Osteoblast (primary cell): ENCODE results near the gene NUDT6. TPM values are rescaled to one million over a fixed set of nuclear protein-coding genes. Genes with fewer than 3 reads are reported as not detected.
A peak's percentile ranks its signal among the peaks of the same experiment; 100 is the strongest.
"Not testable (repeated sequence)": the region's sequence is repeated elsewhere in the genome, so short reads cannot be mapped to it uniquely, and the experiment has no call there.

Experiments
- DNase-seq: peaks from one replicate; pipeline ENCODE4 v3.0.0; 2011; ENCODE audit warnings: low spot score, mixed read lengths; ENCODE audit not compliant: insufficient read length; ENCODE audit errors: missing footprints
- H2AFZ ChIP-seq: 2 replicates; pipeline ENCODE4 v1.6.0; 2011; ENCODE audit warnings: mild to moderate bottlenecking, low read length
- H3K27ac ChIP-seq: 2 replicates; pipeline ENCODE4 v1.5.1; 2011; ENCODE audit warnings: mild to moderate bottlenecking, low read depth, low read length, moderate library complexity
- H3K27me3 ChIP-seq: 2 replicates; pipeline ENCODE4 v1.6.0; 2012; ENCODE audit warnings: mild to moderate bottlenecking, control low read depth, inconsistent platforms, low read length, moderate library complexity; ENCODE audit not compliant: insufficient read depth
- H3K36me3 ChIP-seq: 2 replicates; pipeline ENCODE4 v1.5.1; 2011; ENCODE audit warnings: mild to moderate bottlenecking, low read length, control low read depth, moderate library complexity; ENCODE audit not compliant: insufficient read depth
- H3K4me1 ChIP-seq: 2 replicates; pipeline ENCODE4 v1.5.1; 2011; ENCODE audit warnings: mild to moderate bottlenecking, low read length, control low read depth, moderate library complexity; ENCODE audit not compliant: insufficient read depth
- H3K4me2 ChIP-seq: 2 replicates; pipeline ENCODE4 v1.6.0; 2011; ENCODE audit warnings: mild to moderate bottlenecking, low read length; ENCODE audit not compliant: insufficient read depth
- H3K4me3 ChIP-seq: fragments of 200-600 bp; sonication (generic); 3 replicates; pipeline ENCODE4 v1.5.1; 2012; ENCODE audit warnings: mild to moderate bottlenecking, low read length, inconsistent platforms; ENCODE audit not compliant: insufficient read depth
- H3K79me2 ChIP-seq: 2 replicates; pipeline ENCODE4 v1.6.0; 2012; ENCODE audit warnings: mild to moderate bottlenecking, low read length, control low read depth, inconsistent platforms; ENCODE audit not compliant: insufficient read depth
- H3K9me3 ChIP-seq: 2 replicates; pipeline ENCODE4 v1.5.1; 2011; ENCODE audit warnings: low read depth, low read length, control low read depth
- H4K20me1 ChIP-seq: 2 replicates; pipeline ENCODE4 v1.6.0; 2012; ENCODE audit warnings: mild to moderate bottlenecking, low read length, control low read depth; ENCODE audit not compliant: insufficient read depth
- total RNA-seq: library from RNA; depleted of rRNA; stranded (reverse); fragments of >200 nt; gene quantifications from 2 replicates; pipeline ENCODE4 v1.2.3, GENCODE V29; 2012
- TF ChIP-seq, protein P1 (sequence below): IDR thresholded peaks from 2 replicates; pipeline ENCODE4 v1.5.1; 2011; ENCODE audit warnings: mild to moderate bottlenecking, low read depth, low read length, moderate library complexity; ENCODE audit errors: extremely low read depth

Gene NUDT6
- total RNA-seq, 1 donor: 6.2 TPM

DNA sequence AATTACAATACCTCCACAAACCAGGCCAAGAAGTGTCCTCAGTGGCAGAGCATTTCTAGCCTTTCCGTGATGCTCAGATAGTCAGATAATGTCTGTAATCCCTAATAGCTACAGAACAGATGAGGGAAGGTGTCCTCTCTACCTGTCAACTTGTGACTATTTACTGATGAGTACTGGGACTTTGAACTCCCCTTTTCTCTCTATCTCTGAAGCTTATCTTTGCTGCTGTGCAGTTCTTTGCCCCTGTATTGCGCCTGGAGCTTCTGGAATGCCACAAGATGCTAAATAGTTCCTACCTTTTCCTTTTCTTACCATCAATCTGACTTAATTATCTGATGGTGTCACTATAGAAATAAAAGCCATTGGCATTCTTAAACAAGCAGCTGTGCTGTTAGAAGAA lies 65.2 kb downstream of the NUDT6 start:
- Histone ChIP-seq H3K79me2 (peaks cover 99% of the 10 kb centered on the region), H3K9me3 (no peaks in the 10 kb centered on the region), H3K4me2 (no peak overlapping the region), H3K4me1 (peaks cover 61% of the 10 kb centered on the region), H3K27me3 (no peaks in the 10 kb centered on the region), H4K20me1 (peaks cover 65% of the 10 kb centered on the region), H3K36me3 (peaks cover 34% of the 10 kb centered on the region), H3K4me3 (no peak overlapping the region), H2AFZ (no peak overlapping the region), H3K27ac (no peak overlapping the region)
- DNase-seq: no peak
- TF ChIP-seq, protein P1, sequence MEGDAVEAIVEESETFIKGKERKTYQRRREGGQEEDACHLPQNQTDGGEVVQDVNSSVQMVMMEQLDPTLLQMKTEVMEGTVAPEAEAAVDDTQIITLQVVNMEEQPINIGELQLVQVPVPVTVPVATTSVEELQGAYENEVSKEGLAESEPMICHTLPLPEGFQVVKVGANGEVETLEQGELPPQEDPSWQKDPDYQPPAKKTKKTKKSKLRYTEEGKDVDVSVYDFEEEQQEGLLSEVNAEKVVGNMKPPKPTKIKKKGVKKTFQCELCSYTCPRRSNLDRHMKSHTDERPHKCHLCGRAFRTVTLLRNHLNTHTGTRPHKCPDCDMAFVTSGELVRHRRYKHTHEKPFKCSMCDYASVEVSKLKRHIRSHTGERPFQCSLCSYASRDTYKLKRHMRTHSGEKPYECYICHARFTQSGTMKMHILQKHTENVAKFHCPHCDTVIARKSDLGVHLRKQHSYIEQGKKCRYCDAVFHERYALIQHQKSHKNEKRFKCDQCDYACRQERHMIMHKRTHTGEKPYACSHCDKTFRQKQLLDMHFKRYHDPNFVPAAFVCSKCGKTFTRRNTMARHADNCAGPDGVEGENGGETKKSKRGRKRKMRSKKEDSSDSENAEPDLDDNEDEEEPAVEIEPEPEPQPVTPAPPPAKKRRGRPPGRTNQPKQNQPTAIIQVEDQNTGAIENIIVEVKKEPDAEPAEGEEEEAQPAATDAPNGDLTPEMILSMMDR: no peak

DNA sequence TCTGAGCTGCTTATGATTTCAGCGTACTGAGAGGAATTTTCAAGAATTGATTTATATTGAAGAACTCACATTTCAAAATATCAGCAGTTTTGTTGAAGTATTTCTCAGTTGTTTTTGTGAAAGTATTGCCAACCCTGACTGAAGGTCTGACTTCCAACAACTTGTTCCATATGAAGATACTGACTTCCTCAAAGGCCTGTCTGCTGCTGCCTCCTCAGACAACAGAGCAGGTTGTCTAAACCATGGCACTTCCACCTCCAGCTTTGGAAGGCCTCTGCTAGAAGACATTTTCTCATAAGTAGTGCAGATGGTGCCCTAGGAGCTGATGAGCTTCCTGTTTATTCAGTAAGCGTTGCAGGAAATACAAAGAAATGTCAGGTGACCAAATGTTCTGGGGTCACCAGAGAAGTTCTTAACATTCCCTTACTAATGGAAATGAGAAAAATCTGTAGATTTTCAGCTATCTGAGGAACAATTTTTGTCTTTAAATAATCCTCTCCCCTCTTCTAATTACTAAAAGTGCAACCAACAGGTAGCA lies 67.0 kb downstream of the NUDT6 start:
- Histone ChIP-seq H3K4me3 (no peak overlapping the region), H3K4me2 (no peak overlapping the region), H3K79me2 (peaks cover 99% of the 10 kb centered on the region), H3K27ac (no peak overlapping the region), H3K36me3 (peaks cover 37% of the 10 kb centered on the region), H3K4me1 (peaks cover 52% of the 10 kb centered on the region), H4K20me1 (peaks cover 67% of the 10 kb centered on the region), H3K9me3 (no peaks in the 10 kb centered on the region), H2AFZ (no peak overlapping the region), H3K27me3 (no peaks in the 10 kb centered on the region)
- TF ChIP-seq, protein P1: no peak
- no peak for DNase-seq

DNA sequence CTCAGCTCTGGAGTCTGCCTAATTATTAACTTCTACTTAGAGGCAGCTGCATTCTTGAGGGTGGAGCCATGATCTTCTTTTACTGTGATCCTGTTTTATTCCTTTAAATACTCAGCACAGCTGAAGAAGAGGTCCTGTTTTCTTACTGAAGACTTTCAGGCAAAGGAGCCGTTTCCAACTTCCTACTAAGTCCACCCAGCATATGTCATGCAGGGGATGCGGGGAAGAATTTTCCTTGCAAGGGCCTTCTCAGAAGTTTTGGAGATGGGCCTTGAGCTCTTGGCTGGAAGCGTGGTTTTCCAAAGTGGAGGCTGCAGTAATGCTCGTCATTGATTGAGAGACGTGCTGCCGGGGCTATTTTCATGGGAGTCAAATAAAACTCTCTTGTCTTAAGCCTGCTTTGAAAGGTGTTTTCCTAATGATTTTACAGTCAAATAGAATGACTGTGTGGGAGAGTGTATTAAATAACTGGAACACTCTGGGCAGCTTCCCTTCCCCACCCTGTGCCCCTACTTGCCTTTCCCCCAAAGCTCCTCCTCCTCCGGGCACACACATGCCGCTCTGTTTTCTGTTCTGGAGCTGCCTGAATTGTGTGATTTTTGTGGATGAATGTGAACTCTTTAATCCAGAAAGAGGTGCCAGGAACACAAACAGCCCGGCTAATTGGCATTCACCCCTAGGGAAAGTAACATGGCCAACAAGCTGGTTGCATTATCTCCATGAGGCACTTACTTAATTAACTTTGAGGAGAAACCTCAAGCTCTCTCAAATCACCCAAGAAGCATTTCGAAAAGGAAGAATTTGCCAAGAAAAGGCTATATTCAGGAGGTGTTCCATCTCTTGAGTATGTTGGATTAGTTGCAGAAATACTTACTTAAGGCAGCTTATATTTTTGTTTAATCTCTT lies 67.7 kb downstream of the NUDT6 start:
- Histone ChIP-seq H3K9me3 (no peaks in the 10 kb centered on the region), H3K27ac (peak overlapping the region; percentile 54), H3K27me3 (no peaks in the 10 kb centered on the region), H2AFZ (no peak overlapping the region), H3K79me2 (peaks cover 99% of the 10 kb centered on the region), H3K36me3 (peaks cover 36% of the 10 kb centered on the region), H3K4me3 (peak overlapping the region; percentile 10), H4K20me1 (peaks cover 69% of the 10 kb centered on the region), H3K4me2 (peak overlapping the region; percentile 3), H3K4me1 (peaks cover 45% of the 10 kb centered on the region)
- peak; percentile 45 for DNase-seq
- TF ChIP-seq, protein P1: no peak

DNA sequence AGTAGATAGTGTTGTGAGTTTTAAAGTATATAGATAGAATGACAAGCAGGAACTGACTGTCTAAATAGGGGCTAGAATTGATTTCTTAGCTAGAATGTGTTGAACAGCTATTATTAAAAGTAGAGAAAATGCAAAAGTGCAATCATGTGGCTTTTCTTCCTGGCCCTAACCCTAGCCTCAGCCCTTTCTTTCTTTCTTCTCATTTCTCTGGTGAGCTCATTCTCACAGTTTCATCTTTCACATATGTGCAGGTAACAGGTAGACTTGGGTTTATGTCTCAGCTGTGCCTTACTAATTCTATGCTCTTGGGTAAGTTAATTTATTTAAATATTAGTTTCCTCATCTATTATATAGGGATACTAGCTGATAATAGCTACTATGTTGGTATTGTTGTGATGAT lies 70.8 kb downstream of the NUDT6 start:
- no peaks in the 10 kb centered on the region for H3K9me3 ChIP-seq
- H3K79me2 ChIP-seq: peaks cover 99% of the 10 kb centered on the region
- H4K20me1 ChIP-seq: peaks cover 84% of the 10 kb centered on the region

DNA sequence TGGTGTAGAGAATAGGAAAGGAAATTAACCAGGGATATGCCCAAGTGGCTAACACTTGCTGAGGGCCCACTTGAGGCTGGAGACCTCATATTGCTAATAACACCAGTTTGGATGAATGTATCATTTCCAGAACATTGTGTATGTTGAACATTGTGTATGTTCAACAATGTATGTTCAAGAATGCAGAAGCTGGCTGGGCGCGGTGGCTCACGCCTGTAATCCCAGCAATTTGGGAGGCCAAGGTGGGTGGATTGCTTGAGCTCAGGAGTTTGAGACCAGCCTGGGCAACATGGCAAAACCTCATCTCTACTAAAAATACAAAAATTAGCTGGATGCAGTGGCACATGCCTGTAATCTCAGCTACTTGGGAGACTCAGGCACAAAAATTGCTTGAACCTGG lies 72.6 kb downstream of the NUDT6 start:
- Histone ChIP-seq H3K4me1 (peaks cover 39% of the 10 kb centered on the region), H4K20me1 (peaks cover 91% of the 10 kb centered on the region), H3K36me3 (peaks cover 60% of the 10 kb centered on the region), H3K79me2 (peaks cover 99% of the 10 kb centered on the region)
- H2AFZ ChIP-seq, H3K9me3 ChIP-seq, H3K27me3 ChIP-seq, DNase-seq, H3K4me2 ChIP-seq, H3K27ac ChIP-seq, H3K4me3 ChIP-seq: not testable (repeated sequence)

More for the DNA sequence above, 70.8 kb downstream of the NUDT6 start:
- Histone ChIP-seq H3K27me3 (no peaks in the 10 kb centered on the region), H3K4me3 (no peak overlapping the region), H3K36me3 (peaks cover 56% of the 10 kb centered on the region), H3K4me2 (no peak overlapping the region), H3K27ac (no peak overlapping the region), H3K4me1 (peaks cover 33% of the 10 kb centered on the region), H2AFZ (no peak overlapping the region)
- no peak for DNase-seq
- TF ChIP-seq, protein P1: no peak
